Right ventricle myocardium superior (tissue), 1 donor: Measurements from ENCODE around the gene ADAMTS5. TPM values are rescaled to one million over a fixed set of nuclear protein-coding genes. Genes with fewer than 3 reads are reported as not detected.
A peak's percentile ranks its signal among the peaks of the same experiment; 100 is the strongest.

Source experiments
- ATAC-seq: fragments of 200-7000 bp; cut with Tn5 transposase; one replicate; pipeline ENCODE4 v1.9.1; 2020; ENCODE audit warnings: mild to moderate bottlenecking; ENCODE audit not compliant: poor library complexity
- DNase-seq: peaks from one replicate; pipeline ENCODE4 v3.0.0-alpha.2; 2020
- intact Hi-C: fragments of 100-400 bp; cut with DNase I; formaldehyde crosslinking; loops from one replicate; pipeline ENCODE4 v1.11.2; 2022
- microRNA-seq: library from miRNA; unstranded; fragments of <30 nt; microRNA quantifications from one replicate; pipeline ENCODE4 v1.2.0, GENCODE V29; 2020
- total RNA-seq: library from RNA; stranded (reverse); fragmentation: NEBNext Ultra II Directional; extraction: Animal tissue kit (Norgen Biotek cat#: 25700); gene quantifications from one replicate; pipeline ENCODE4 v1.2.1, GENCODE V29; 2021
- donor health status: DM: no; HTN: yes; CAD: no; lungs with severe emphysema.

Gene ADAMTS5
- total RNA-seq, 1 donor from 2014 or later = 4.0 TPM

GRCh38 chr21:26914557-26914956, 52.3 kb downstream of the ADAMTS5 start:
- DNase-seq (no peak), ATAC-seq (no peak)
- intact Hi-C loops = no loop called here

DNA sequence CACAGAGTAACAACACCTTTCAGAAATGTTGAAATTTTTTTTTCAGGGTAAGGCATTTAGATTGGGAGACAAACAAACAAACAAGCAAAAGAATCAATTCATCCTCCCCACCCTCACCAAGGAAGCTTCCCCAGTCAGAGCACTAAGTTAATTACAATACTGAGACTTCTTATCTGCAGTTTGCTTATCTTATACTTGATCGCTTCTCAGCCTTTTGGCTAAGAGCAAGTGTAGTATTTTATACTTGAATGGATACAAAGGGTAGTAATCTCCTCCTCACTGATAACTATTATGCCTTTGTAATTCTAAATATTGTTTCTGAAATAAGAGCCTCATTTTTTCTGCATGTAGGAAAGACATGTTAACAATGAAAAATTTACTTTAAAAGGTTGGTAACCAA, 54.4 kb downstream of the ADAMTS5 start:
- intact Hi-C loops = no loop called here

GRCh38 chr21:26909972-26910371, 56.9 kb downstream of the ADAMTS5 start:
- intact Hi-C loops = no loop called here
- no peak for ATAC-seq
- no peak for DNase-seq

More for the DNA sequence above, 54.4 kb downstream of the ADAMTS5 start:
- DNase-seq = no peak
- no peak for ATAC-seq

DNA sequence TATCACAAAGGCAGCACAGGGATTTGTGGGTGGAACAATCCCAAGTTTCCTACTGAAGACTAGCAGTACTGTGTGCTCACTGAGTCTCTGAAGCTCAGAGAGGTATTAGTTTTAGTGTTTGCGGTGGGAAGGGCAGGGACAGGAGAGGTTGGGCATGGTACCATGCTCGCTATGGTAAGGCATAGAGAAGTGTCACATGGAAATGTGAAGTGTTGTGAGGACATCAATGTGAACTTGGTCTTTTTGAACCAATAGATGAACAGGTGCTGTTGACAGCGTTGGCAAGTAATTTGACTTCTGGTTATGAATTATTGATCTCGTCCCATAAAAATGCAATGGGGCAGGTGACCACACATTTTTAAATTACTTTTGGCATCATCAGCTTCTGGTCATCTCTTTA, 65.9 kb downstream of the ADAMTS5 start:
- DNase-seq (no peak), ATAC-seq (no peak)
- intact Hi-C loops = no loop called here

- DNase-seq (no peak), ATAC-seq (no peak)
- intact Hi-C loops = no loop called here
These were observed 74.7 kb downstream of the ADAMTS5 start for GRCh38 chr21:26892151-26892550.

DNA sequence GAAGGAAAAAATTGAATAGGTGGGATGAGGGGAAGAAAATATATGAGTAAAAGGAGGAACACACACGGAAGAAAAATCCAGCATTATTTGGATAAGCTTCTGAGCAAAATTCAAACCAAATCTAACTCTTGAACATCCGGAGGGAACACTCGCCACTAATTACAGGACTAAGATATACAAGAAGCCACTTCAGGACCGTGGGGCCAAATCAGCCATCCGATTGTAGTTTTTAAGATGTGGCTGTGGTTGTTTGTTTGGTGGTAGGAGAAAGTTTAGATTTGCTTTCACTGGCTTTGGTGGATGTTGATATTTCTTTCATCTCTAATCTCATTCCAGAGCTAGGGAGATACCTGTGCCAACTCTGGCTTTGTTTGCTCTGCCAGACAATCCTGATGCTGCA, 78.0 kb downstream of the ADAMTS5 start:
- no peak for ATAC-seq
- no peak for DNase-seq
- intact Hi-C loops = no loop called here

GRCh38 chr21:26888256-26888655, 78.6 kb downstream of the ADAMTS5 start:
- ATAC-seq (no peak), DNase-seq (no peak)
- intact Hi-C loops = no loop called here

GRCh38 chr21:26887251-26887650, 79.6 kb downstream of the ADAMTS5 start:
- intact Hi-C loops = no loop called here
- DNase-seq = no peak
- ATAC-seq = no peak

GRCh38 chr21:26884436-26884835, 82.5 kb downstream of the ADAMTS5 start:
- intact Hi-C loops = no loop called here
- DNase-seq (no peak), ATAC-seq (no peak)

GRCh38 chr21:26883768-26884167, 83.1 kb downstream of the ADAMTS5 start:
- ATAC-seq (peak; percentile 81), DNase-seq (no peak)
- intact Hi-C loops = no loop called here

- DNase-seq (no peak), ATAC-seq (no peak)
- intact Hi-C loops = no loop called here
These were observed 85.2 kb downstream of the ADAMTS5 start for GRCh38 chr21:26881504-26882228.

- intact Hi-C loops = no loop called here
- no peak for DNase-seq
- ATAC-seq = no peak
These were observed 89.9 kb downstream of the ADAMTS5 start for GRCh38 chr21:26877018-26877417.

DNA sequence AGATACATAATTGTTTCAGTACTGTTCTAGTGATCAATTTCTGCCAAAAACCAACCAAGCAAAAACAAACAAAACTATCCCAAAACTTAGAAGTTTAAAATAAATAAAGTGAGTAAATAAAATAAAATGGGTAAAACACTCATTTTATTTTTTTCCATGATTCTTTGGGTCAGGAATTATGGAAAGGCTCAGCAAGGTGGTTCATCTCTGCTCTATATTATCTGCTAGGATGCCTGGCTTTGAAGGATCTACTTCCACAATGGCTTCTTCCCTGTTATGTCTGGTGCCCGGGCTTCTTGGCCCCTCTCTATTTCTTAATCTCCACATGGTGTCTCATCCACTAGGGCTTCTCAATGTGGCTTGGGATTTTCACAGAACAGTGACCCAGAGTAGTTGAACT, 92.5 kb downstream of the ADAMTS5 start:
- DNase-seq (no peak), ATAC-seq (no peak)
- intact Hi-C loops = no loop called here

Small RNAs within 50 kb of the gene (microRNA-seq; reads per million reads assigned to microRNA genes)
- not detected for gene MIR4759

Other genes starting within 250 kb of the ADAMTS5 start
- 41.4 TPM for gene ADAMTS1, start 121.7 kb downstream of the ADAMTS5 start, total RNA-seq